IMR-90 (cell line): Measurements from ENCODE around the gene NKTR. TPM values are rescaled to one million over a fixed set of nuclear protein-coding genes. Genes with fewer than 3 reads are reported as not detected.

Experiments used
- ATAC-seq: fragments of 200-7000 bp; cut with Tn5 transposase; 2 replicates; pipeline ENCODE4 v1.9.1; 2020; ENCODE audit warnings: low read depth, mild to moderate bottlenecking, moderate library complexity
- BruUV-seq: library from RNA; stranded (reverse); fragments of 400-500 nt; replicated peaks from 2 replicates; lab custom pipeline; 2021; lab: Mats Ljungman, UMichigan
- CTCF ChIA-PET: fragments of 300-600 bp; formaldehyde crosslinking; extraction: SDS; loops from one replicate; lab custom pipeline; 2021; ENCODE audit warnings: antibody characterized with exemption; lab: Yijun Ruan, JAX
- POLR2A ChIA-PET: fragments of 300-600 bp; sonication (Branson Sonifier 250); formaldehyde crosslinking; loops from one replicate; lab custom pipeline; 2022; ENCODE audit warnings: antibody characterized with exemption; ENCODE audit not compliant: unreplicated experiment; lab: Charles Lee
- DNase-seq: peaks from one replicate; pipeline ENCODE4 v3.0.0; 2013
- H2AFZ ChIP-seq: replicated peaks from 2 replicates; pipeline ENCODE3; 2013; ENCODE audit warnings: low read length, mild to moderate bottlenecking; ENCODE audit not compliant: poor library complexity
- H2AK5ac ChIP-seq: 2 replicates; pipeline ENCODE4 v1.6.1; 2013; ENCODE audit warnings: low read depth, low read length, inconsistent platforms
- H2AK9ac ChIP-seq: replicated peaks from 2 replicates; pipeline ENCODE3; 2013; ENCODE audit warnings: mild to moderate bottlenecking, low read depth, low read length, moderate library complexity; ENCODE audit not compliant: poor library complexity
- H2BK120ac ChIP-seq: 2 replicates; pipeline ENCODE4 v1.6.1; 2013; ENCODE audit warnings: low read depth, low read length, inconsistent platforms
- H2BK15ac ChIP-seq: 3 replicates; pipeline ENCODE4 v1.6.1; 2013; ENCODE audit warnings: low read depth, low read length, inconsistent platforms
- H2BK20ac ChIP-seq: 2 replicates; pipeline ENCODE4 v1.6.1; 2013; ENCODE audit warnings: low read depth, mild to moderate bottlenecking, inconsistent platforms, low read length, moderate library complexity
- H2BK5ac ChIP-seq: 2 replicates; pipeline ENCODE4 v1.6.1; 2013; ENCODE audit warnings: mild to moderate bottlenecking, low read depth, low read length, inconsistent platforms; ENCODE audit not compliant: poor library complexity, severe bottlenecking
- H3K14ac ChIP-seq: replicated peaks from 2 replicates; pipeline ENCODE4 v1.6.1; 2013; ENCODE audit warnings: low read depth, low read length, inconsistent platforms
- H3K18ac ChIP-seq: 2 replicates; pipeline ENCODE4 v1.6.1; 2013; ENCODE audit warnings: low read depth, low read length, control low read depth
- H3K23ac ChIP-seq: 2 replicates; pipeline ENCODE4 v1.6.1; 2013; ENCODE audit warnings: low read depth, low read length, inconsistent platforms
- H3K27ac ChIP-seq: 2 replicates; pipeline ENCODE4 v1.5.1; 2013; ENCODE audit warnings: mild to moderate bottlenecking, control low read depth, low read length; ENCODE audit not compliant: insufficient read depth
- H3K27me3 ChIP-seq: 2 replicates; pipeline ENCODE4 v1.6.1; 2013; ENCODE audit warnings: low read length; ENCODE audit not compliant: control insufficient read depth, insufficient read depth
- H3K36me3 ChIP-seq: 2 replicates; pipeline ENCODE4 v1.6.1; 2013; ENCODE audit warnings: low read length, mixed read lengths; ENCODE audit not compliant: control insufficient read depth, insufficient read depth
- H3K4ac ChIP-seq: 2 replicates; pipeline ENCODE4 v1.6.1; 2013; ENCODE audit warnings: low read depth, low read length, inconsistent platforms
- H3K4me1 ChIP-seq: 2 replicates; pipeline ENCODE4 v1.6.1; 2013; ENCODE audit warnings: low read length, mixed read lengths; ENCODE audit not compliant: control insufficient read depth, insufficient read depth
- H3K4me2 ChIP-seq: 2 replicates; pipeline ENCODE4 v1.6.1; 2013; ENCODE audit warnings: low read depth, mild to moderate bottlenecking, control low read depth, low read length, moderate library complexity
- H3K4me3 ChIP-seq: 2 replicates; pipeline ENCODE4 v1.5.1; 2013; ENCODE audit warnings: low read depth, mild to moderate bottlenecking, control low read depth, low read length, moderate library complexity; ENCODE audit not compliant: insufficient read depth
- H3K56ac ChIP-seq: 2 replicates; pipeline ENCODE4 v1.6.1; 2013; ENCODE audit warnings: low read length, inconsistent platforms; ENCODE audit not compliant: insufficient read depth; ENCODE audit errors: extremely low read depth
- H3K79me1 ChIP-seq, 2 experiments: 2 replicates each; pipeline ENCODE4 v1.6.1; 2013; ENCODE audit warnings: low read length in 2 of 2, inconsistent platforms in 1 of 2, low read depth in 1 of 2
- H3K9ac ChIP-seq: 2 replicates; pipeline ENCODE4 v1.6.1; 2013; ENCODE audit warnings: low read depth, low read length, control low read depth
- H3K9me1 ChIP-seq: 2 replicates; pipeline ENCODE4 v1.6.1; 2013; ENCODE audit warnings: low read length, inconsistent platforms; ENCODE audit not compliant: insufficient read depth
- H3K9me3 ChIP-seq: 2 replicates; pipeline ENCODE4 v1.6.1; 2013; ENCODE audit warnings: low read length; ENCODE audit not compliant: control insufficient read depth, insufficient read depth
- H4K20me1 ChIP-seq: 2 replicates; pipeline ENCODE4 v1.6.1; 2013; ENCODE audit warnings: low read length, inconsistent platforms; ENCODE audit not compliant: insufficient read depth
- H4K5ac ChIP-seq: 2 replicates; pipeline ENCODE4 v1.6.1; 2013; ENCODE audit warnings: mild to moderate bottlenecking, low read depth, low read length, control low read depth
- H4K8ac ChIP-seq, 2 experiments: 2 replicates each; pipeline ENCODE4 v1.6.1; 2013; ENCODE audit warnings: low read depth in 2 of 2, low read length in 2 of 2, control low read depth in 1 of 2, inconsistent platforms in 1 of 2
- H4K91ac ChIP-seq: 2 replicates; pipeline ENCODE4 v1.6.1; 2013; ENCODE audit warnings: low read depth, low read length, inconsistent platforms; ENCODE audit not compliant: insufficient read depth
- RFX5 ChIP-seq: IDR thresholded peaks from 2 replicates; pipeline ENCODE4 v1.8.0; 2012; ENCODE audit warnings: low read depth, mild to moderate bottlenecking, low read length, moderate library complexity
- WGBS, 2 experiments: methylation state at CpG; one replicate each; pipeline versions ENCODE4 v1.1.5 to v1.1.7; 2013; ENCODE audit warnings: missing lambda C conversion rate in 2 of 2; ENCODE audit not compliant: insufficient read length in 1 of 2; ENCODE audit errors: extremely low coverage in 2 of 2; 5-methylcytosine and 5-hydroxymethylcytosine counted together
- dilution Hi-C: fragments of 300-500 bp; cut with HindIII; formaldehyde crosslinking; loops from one replicate; pipeline ENCODE4 v1.14.3; 2018; ENCODE audit warnings: low sequenced_read_pairs; ENCODE audit not compliant: unreplicated experiment
- in situ Hi-C: fragments of 300-500 bp; cut with MboI; formaldehyde crosslinking; loops from 3 replicates; pipeline ENCODE4 v1.14.3; 2019; ENCODE audit warnings: low sequenced_read_pairs, inconsistent platforms, mixed read lengths
- intact Hi-C: fragments of 100-400 bp; cut with micrococcal nuclease; formaldehyde crosslinking; loops from 2 replicates; pipeline ENCODE4 v1.10.0; 2022
- polyA plus RNA-seq, 3 experiments: library from polyadenylated mRNA; depleted of rRNA; stranded (reverse); fragments of >200 nt; gene quantifications; 2 replicates each; pipeline ENCODE4 v1.2.3, GENCODE V29; 2012; ENCODE audit warnings: low replicate concordance in 1 of 3
- total RNA-seq: library from RNA; depleted of rRNA; stranded (reverse); fragments of >200 nt; gene quantifications from 2 replicates; pipeline ENCODE4 v1.2.3, GENCODE V29; 2012

The NKTR gene
- total and polyA plus RNA-seq, 2 of the 4 experiments (the other 2 are of a cell fraction), result 24.0 to 30.7 TPM

GRCh38 chr3:42588625-42589024, 11.9 kb upstream of the NKTR start:
- Histone ChIP-seq H3K9me1 (peaks cover 9% of the 10 kb centered on the region), H2AFZ (no peak overlapping the region), H3K36me3 (peaks cover 2% of the 10 kb centered on the region; the same call in 1 of the 2 replicates), H3K9ac (no peak overlapping the region), H2BK20ac (no peak overlapping the region), H4K20me1 (0 out of 2 replicates have a peak, but pooled peaks cover 3% of the 10 kb centered on the region), H2BK120ac (no peak overlapping the region), H3K4me2 (no peak overlapping the region), H3K14ac (no peak overlapping the region), H3K79me1 (peaks cover 17 to 19% of the 10 kb centered on the region in 2 experiments), H4K8ac (no peak overlapping the region), H3K9me3 (no peaks in the 10 kb centered on the region), H2AK9ac (no peak overlapping the region), H2BK5ac (no peak overlapping the region), H3K27ac (no peak overlapping the region), H2AK5ac (no peak overlapping the region), H3K23ac (no peak overlapping the region), H4K91ac (no peak overlapping the region), H3K4me1 (peaks cover 6% of the 10 kb centered on the region), H3K4ac (no peak overlapping the region), H2BK15ac (no peak overlapping the region), H3K27me3 (no peaks in the 10 kb centered on the region), H3K18ac (no peak overlapping the region), H4K5ac (no peak overlapping the region), H3K4me3 (no peak overlapping the region), H3K56ac (no peak overlapping the region)
- no CpG with 5 or more reads among the region's 5 CpGs for WGBS, 2 experiments
- no peak for TF ChIP-seq RFX5
- ATAC-seq, result no peak
- BruUV-seq, result no TSS peak
- in situ Hi-C loops, result no loop called here
- no peak for DNase-seq
- ChIA-PET CTCF (no interaction called here), POLR2A (no interaction called here)
- dilution Hi-C loops, result no loop called here
- intact Hi-C loops, result no loop called here
